Measurements from ENCODE around the gene FYB1. TPM values are rescaled to one million over a fixed set of nuclear protein-coding genes. Genes with fewer than 3 reads are reported as not detected.

The FYB1 gene
- total and polyA plus RNA-seq, 9 donors, result 1.1 to 12.4 (median 3.6) TPM

- Histone ChIP-seq H3K4me1 (ENCODE audit: insufficient read depth) (no peaks in the 10 kb centered on the region), H3K4me3 (no peak overlapping the region), H3K9me3 (no peaks in the 10 kb centered on the region), H3K27ac (no peak overlapping the region), H3K36me3 (no peaks in the 10 kb centered on the region), H3K27me3 (no peaks in the 10 kb centered on the region)
- 58 to 62% (median 62%) methylated on average over 3 of the region's 3 CpGs for WGBS, 3 donors
- no peak for TF ChIP-seq CTCF (IDR thresholded peaks at IDR 0.05)
- TF ChIP-seq EP300 (IDR thresholded peaks at IDR 0.05), result no peak
- no peak for TF ChIP-seq POLR2A (IDR thresholded peaks at IDR 0.05)
- intact Hi-C loops (cut with DNase I), result no loop called here
- no peak for DNase-seq
Observed at GRCh38 chr5:39131210-39132127, 87.9 kb downstream of the FYB1 start.

GRCh38 chr5:39130716-39131115, 88.6 kb downstream of the FYB1 start:
- no peaks in the 10 kb centered on the region for H3K36me3 ChIP-seq
- H3K4me3 ChIP-seq, result no peak overlapping the region
- no peaks in the 10 kb centered on the region for H3K9me3 ChIP-seq
- intact Hi-C loops (cut with DNase I), result no loop called here
- DNase-seq, result no peak
- H3K4me1 ChIP-seq (ENCODE audit: insufficient read depth), result no peaks in the 10 kb centered on the region
- H3K27me3 ChIP-seq, result no peaks in the 10 kb centered on the region
- no peak overlapping the region for H3K27ac ChIP-seq
- TF ChIP-seq POLR2A (IDR thresholded peaks at IDR 0.05) (no peak), CTCF (IDR thresholded peaks at IDR 0.05) (no peak), EP300 (IDR thresholded peaks at IDR 0.05) (no peak)
- WGBS, 3 donors, result 72 to 81% (median 77%) methylated on average over 1 of the region's 1 CpG

- Histone ChIP-seq H3K27ac (no peak overlapping the region), H3K4me1 (ENCODE audit: insufficient read depth) (no peaks in the 10 kb centered on the region), H3K27me3 (peaks cover 5% of the 10 kb centered on the region), H3K36me3 (no peaks in the 10 kb centered on the region), H3K4me3 (no peak overlapping the region), H3K9me3 (no peaks in the 10 kb centered on the region)
- no peak for TF ChIP-seq EP300 (IDR thresholded peaks at IDR 0.05)
- intact Hi-C loops (cut with DNase I), result no loop called here
- WGBS, 3 donors, result 68 to 84% (median 69%) methylated on average over 2 of the region's 2 CpGs
- no peak for DNase-seq
Observed at GRCh38 chr5:39121922-39122321, 97.4 kb downstream of the FYB1 start.

GRCh38 chr5:39121315-39121714, 98.0 kb downstream of the FYB1 start:
- H3K27me3 ChIP-seq, result peaks cover 5% of the 10 kb centered on the region
- no peaks in the 10 kb centered on the region for H3K4me1 ChIP-seq (ENCODE audit: insufficient read depth)
- H3K36me3 ChIP-seq, result no peaks in the 10 kb centered on the region
- DNase-seq, result no peak
- WGBS, 3 donors, result 82 to 89% (median 82%) methylated on average over 1 of the region's 1 CpG
- TF ChIP-seq CTCF (IDR thresholded peaks at IDR 0.05) (no peak), EP300 (IDR thresholded peaks at IDR 0.05) (no peak), POLR2A (IDR thresholded peaks at IDR 0.05) (no peak)
- intact Hi-C loops (cut with DNase I), result no loop called here
- H3K27ac ChIP-seq, result no peak overlapping the region
- no peaks in the 10 kb centered on the region for H3K9me3 ChIP-seq
- H3K4me3 ChIP-seq, result no peak overlapping the region

- 66 to 75% (median 75%) methylated on average over 1 of the region's 1 CpG for WGBS, 3 donors
- no peaks in the 10 kb centered on the region for H3K9me3 ChIP-seq
Observed at GRCh38 chr5:39120052-39120420, 99.3 kb downstream of the FYB1 start.

More at GRCh38 chr5:39120052-39120420, 99.3 kb downstream of the FYB1 start:
- no peak overlapping the region for H3K27ac ChIP-seq
- H3K27me3 ChIP-seq, result peaks cover 5% of the 10 kb centered on the region
- no peak for DNase-seq
- no peaks in the 10 kb centered on the region for H3K36me3 ChIP-seq
- no peaks in the 10 kb centered on the region for H3K4me1 ChIP-seq (ENCODE audit: insufficient read depth)
- no peak for TF ChIP-seq POLR2A (IDR thresholded peaks at IDR 0.05)
- no peak for TF ChIP-seq EP300 (IDR thresholded peaks at IDR 0.05)
- no peak for TF ChIP-seq CTCF (IDR thresholded peaks at IDR 0.05)
- intact Hi-C loops (cut with DNase I), result no loop called here
- no peak overlapping the region for H3K4me3 ChIP-seq
